ENCODE measurements around the gene COPG2. TPM values are rescaled to one million over a fixed set of nuclear protein-coding genes. Genes with fewer than 3 reads are reported as not detected.

Gene COPG2, protein sequence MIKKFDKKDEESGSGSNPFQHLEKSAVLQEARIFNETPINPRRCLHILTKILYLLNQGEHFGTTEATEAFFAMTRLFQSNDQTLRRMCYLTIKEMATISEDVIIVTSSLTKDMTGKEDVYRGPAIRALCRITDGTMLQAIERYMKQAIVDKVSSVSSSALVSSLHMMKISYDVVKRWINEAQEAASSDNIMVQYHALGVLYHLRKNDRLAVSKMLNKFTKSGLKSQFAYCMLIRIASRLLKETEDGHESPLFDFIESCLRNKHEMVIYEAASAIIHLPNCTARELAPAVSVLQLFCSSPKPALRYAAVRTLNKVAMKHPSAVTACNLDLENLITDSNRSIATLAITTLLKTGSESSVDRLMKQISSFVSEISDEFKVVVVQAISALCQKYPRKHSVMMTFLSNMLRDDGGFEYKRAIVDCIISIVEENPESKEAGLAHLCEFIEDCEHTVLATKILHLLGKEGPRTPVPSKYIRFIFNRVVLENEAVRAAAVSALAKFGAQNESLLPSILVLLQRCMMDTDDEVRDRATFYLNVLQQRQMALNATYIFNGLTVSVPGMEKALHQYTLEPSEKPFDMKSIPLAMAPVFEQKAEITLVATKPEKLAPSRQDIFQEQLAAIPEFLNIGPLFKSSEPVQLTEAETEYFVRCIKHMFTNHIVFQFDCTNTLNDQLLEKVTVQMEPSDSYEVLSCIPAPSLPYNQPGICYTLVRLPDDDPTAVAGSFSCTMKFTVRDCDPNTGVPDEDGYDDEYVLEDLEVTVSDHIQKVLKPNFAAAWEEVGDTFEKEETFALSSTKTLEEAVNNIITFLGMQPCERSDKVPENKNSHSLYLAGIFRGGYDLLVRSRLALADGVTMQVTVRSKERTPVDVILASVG
- total RNA-seq (2012; rRNA removed) (41.7 and 50.0 TPM in 2 replicates), polyA plus RNA-seq (2012; rRNA removed) (15.3 and 18.1 TPM in 2 replicates), Bru-seq, nascent RNA (percentile 65 among the genes with signal in this experiment), BruChase-seq, experiment 1, labeled RNA remaining after a 6-hour chase (percentile 68 among the genes with signal in this experiment), BruChase-seq, experiment 2, labeled RNA remaining after a 2-hour chase (percentile 58 among the genes with signal in this experiment)
- 5.4 and 10.8 TPM in 2 replicates for polyA plus RNA-seq (2012; cell fraction: cytosol; rRNA removed)
- polyA plus RNA-seq (2012; cell fraction: nucleus; rRNA removed; ENCODE audit: low replicate concordance), result 1.2 and 9.4 TPM in 2 replicates
- long read RNA-seq, transcript COPG2-202 (24 exons, 3,134 nt), result major isoform, 10 of 15 reads
- long read RNA-seq, partial matches to known transcripts, result 1 of 15 reads
- long read RNA-seq, other reads (novel, unspliced or antisense), result 2 of 15 reads

DNA sequence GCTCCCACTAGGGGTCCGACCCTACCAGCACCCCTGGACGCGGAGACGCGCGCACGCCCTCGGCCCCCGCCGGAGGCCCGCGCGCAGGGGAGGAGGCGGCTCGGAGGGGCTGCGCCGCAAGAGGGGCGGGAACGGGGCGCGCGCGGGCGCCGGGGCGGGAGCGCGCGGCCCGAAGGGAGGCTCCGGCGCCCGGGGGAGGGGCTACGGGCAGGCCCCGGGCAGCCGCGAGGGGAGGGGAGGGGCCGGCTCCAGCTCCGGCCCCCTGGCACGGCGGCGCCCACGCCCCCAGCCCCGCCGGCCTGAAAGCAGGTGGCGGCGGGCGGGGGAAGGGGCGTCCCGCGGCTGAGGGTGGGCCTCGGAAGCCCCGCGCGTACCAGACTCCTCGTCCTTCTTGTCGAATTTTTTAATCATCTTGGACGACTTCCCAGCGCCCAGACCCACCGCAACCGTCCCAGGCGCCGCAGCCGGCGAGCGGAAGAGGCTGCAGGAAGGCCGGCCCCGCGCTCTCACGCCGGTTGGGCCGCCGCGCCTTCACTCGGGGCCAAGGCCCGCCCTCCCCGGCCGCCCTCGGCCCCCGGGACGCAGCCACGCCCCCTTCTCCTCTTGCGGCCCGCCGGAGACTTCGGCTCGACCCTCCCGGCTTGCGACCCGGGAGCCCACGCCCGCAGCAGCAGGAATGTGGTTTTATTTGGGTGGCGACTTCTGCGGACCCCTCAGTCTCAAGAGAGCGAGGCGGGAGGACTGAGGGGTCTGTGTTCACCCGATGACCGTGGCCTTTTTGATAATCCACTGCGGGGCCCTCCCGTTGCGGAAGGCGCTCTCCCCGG lies at the start of gene COPG2:
TSS of gene COPG2 (minus strand) at position 491 of the 827 bp plus-strand sequence. CDS start at position 411, 80 bp downstream.
- intact Hi-C loops (cut with micrococcal nuclease) (no loop called here), in situ Hi-C loops (cut with MboI; ENCODE audit: low sequenced_read_pairs) (no loop called here), dilution Hi-C loops (cut with HindIII; ENCODE audit: low sequenced_read_pairs, unreplicated experiment) (no loop called here)
- H2AK5ac ChIP-seq (ENCODE audit: low read depth, low read length), result 0 out of 2 replicates have a peak within 1 kb of the TSS, but pooled peaks have one; percentile 42
- H4K5ac ChIP-seq (ENCODE audit: low read depth, low read length), result peak within 1 kb of the TSS; percentile 73
- H3K4me1 ChIP-seq (ENCODE audit: control insufficient read depth, insufficient read depth, low read length), result peaks cover 1% of the 10 kb centered on the region; the same call in 1 of the 2 replicates
- H3K27ac ChIP-seq (ENCODE audit: insufficient read depth, low read length), result peak within 1 kb of the TSS; percentile 87
- H2BK20ac ChIP-seq (ENCODE audit: low read depth, low read length), result no peak within 1 kb of the TSS
- peaks cover 6 to 12% of the 10 kb centered on the region in 2 experiments; a peak in 2 of 4 replicates for H3K79me1 ChIP-seq (ENCODE audit: low read depth in 1 of 2, low read length in 2 of 2)
- no peaks in the 10 kb centered on the region for H4K20me1 ChIP-seq (ENCODE audit: insufficient read depth, low read length)
- peak within 1 kb of the TSS; percentile 80; the same call in 1 of the 2 replicates for H2BK120ac ChIP-seq (ENCODE audit: low read depth, low read length)
- H3K36me3 ChIP-seq (ENCODE audit: control insufficient read depth, insufficient read depth, low read length), result no peaks in the 10 kb centered on the region
- H4K8ac ChIP-seq (ENCODE audit: low read depth in 2 of 2, low read length in 2 of 2), result peak within 1 kb of the TSS; percentile 65 to 93
- H2BK5ac ChIP-seq (ENCODE audit: low read depth, low read length, poor library complexity, severe bottlenecking), result peak within 1 kb of the TSS; percentile 87
- H3K14ac ChIP-seq (replicated peaks; ENCODE audit: low read depth, low read length), result peak within 1 kb of the TSS; percentile 92
- H3K9me3 ChIP-seq (ENCODE audit: control insufficient read depth, insufficient read depth, low read length), result no peaks in the 10 kb centered on the region
- peak within 1 kb of the TSS; percentile 75 for H3K4me3 ChIP-seq (ENCODE audit: insufficient read depth, low read depth, low read length)
- peak within 1 kb of the TSS; percentile 89 for H2AK9ac ChIP-seq (replicated peaks; ENCODE audit: low read depth, low read length, poor library complexity)
- no peaks in the 10 kb centered on the region for H3K9me1 ChIP-seq (ENCODE audit: insufficient read depth, low read length)
- peak within 1 kb of the TSS; percentile 69; the same call in 1 of the 2 replicates for H4K91ac ChIP-seq (ENCODE audit: insufficient read depth, low read depth, low read length)
- no TSS peak for BruUV-seq (replicated peaks)
- peak within 1 kb of the TSS; percentile 24 for H3K18ac ChIP-seq (ENCODE audit: low read depth, low read length)
- H3K4ac ChIP-seq (ENCODE audit: low read depth, low read length), result peak within 1 kb of the TSS; percentile 85
- peak within 1 kb of the TSS; percentile 100 for H3K4me2 ChIP-seq (ENCODE audit: low read depth, low read length)
- WGBS, 2 experiments (ENCODE audit: extremely low coverage in 2 of 2, insufficient read length in 1 of 2), result 2% methylated on average over 30 of the region's 103 CpGs; no CpG with 5 or more reads in 1 of the 2 experiments
- H2BK15ac ChIP-seq (ENCODE audit: low read depth, low read length), result no peak within 1 kb of the TSS; the same call in 2 of the 3 replicates
- peak within 1 kb of the TSS; percentile 95 for H3K23ac ChIP-seq (ENCODE audit: low read depth, low read length)
- no peaks in the 10 kb centered on the region for H3K27me3 ChIP-seq (ENCODE audit: control insufficient read depth, insufficient read depth, low read length)
- POLR2A ChIA-PET (ENCODE audit: unreplicated experiment), result no interaction called here
- peak; percentile 99 for ATAC-seq (ENCODE audit: low read depth)
- H2AFZ ChIP-seq (replicated peaks; ENCODE audit: low read length, poor library complexity), result peak within 1 kb of the TSS; percentile 97
- DNase-seq, result peak; percentile 73
- H3K56ac ChIP-seq (ENCODE audit: extremely low read depth, insufficient read depth, low read length), result peak within 1 kb of the TSS; percentile 76
- CTCF ChIA-PET, result no interaction called here
- H3K9ac ChIP-seq (ENCODE audit: low read depth, low read length), result peak within 1 kb of the TSS; percentile 89
- TF ChIP-seq, protein P1, sequence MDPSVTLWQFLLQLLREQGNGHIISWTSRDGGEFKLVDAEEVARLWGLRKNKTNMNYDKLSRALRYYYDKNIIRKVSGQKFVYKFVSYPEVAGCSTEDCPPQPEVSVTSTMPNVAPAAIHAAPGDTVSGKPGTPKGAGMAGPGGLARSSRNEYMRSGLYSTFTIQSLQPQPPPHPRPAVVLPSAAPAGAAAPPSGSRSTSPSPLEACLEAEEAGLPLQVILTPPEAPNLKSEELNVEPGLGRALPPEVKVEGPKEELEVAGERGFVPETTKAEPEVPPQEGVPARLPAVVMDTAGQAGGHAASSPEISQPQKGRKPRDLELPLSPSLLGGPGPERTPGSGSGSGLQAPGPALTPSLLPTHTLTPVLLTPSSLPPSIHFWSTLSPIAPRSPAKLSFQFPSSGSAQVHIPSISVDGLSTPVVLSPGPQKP (IDR thresholded peaks at IDR 0.05; ENCODE audit: borderline replicate concordance, low read depth, low read length), result no peak
- no peak for TF ChIP-seq CEBPB (IDR thresholded peaks at IDR 0.05; ENCODE audit: low read depth, low read length)
- TF ChIP-seq, protein P2, sequence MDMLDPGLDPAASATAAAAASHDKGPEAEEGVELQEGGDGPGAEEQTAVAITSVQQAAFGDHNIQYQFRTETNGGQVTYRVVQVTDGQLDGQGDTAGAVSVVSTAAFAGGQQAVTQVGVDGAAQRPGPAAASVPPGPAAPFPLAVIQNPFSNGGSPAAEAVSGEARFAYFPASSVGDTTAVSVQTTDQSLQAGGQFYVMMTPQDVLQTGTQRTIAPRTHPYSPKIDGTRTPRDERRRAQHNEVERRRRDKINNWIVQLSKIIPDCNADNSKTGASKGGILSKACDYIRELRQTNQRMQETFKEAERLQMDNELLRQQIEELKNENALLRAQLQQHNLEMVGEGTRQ (IDR thresholded peaks at IDR 0.05; ENCODE audit: low read depth, low read length), result no peak
- TF ChIP-seq MXI1 (IDR thresholded peaks at IDR 0.05; ENCODE audit: borderline replicate concordance, low read depth, low read length), result 0 out of 2 replicates have a peak, but pooled peaks have one; percentile 30
- TF ChIP-seq, protein P3, sequence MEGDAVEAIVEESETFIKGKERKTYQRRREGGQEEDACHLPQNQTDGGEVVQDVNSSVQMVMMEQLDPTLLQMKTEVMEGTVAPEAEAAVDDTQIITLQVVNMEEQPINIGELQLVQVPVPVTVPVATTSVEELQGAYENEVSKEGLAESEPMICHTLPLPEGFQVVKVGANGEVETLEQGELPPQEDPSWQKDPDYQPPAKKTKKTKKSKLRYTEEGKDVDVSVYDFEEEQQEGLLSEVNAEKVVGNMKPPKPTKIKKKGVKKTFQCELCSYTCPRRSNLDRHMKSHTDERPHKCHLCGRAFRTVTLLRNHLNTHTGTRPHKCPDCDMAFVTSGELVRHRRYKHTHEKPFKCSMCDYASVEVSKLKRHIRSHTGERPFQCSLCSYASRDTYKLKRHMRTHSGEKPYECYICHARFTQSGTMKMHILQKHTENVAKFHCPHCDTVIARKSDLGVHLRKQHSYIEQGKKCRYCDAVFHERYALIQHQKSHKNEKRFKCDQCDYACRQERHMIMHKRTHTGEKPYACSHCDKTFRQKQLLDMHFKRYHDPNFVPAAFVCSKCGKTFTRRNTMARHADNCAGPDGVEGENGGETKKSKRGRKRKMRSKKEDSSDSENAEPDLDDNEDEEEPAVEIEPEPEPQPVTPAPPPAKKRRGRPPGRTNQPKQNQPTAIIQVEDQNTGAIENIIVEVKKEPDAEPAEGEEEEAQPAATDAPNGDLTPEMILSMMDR (conservative IDR thresholded peaks at IDR 0.05; ENCODE audit: low read depth, low read length), result no peak
- TF ChIP-seq RFX5 (IDR thresholded peaks at IDR 0.05; ENCODE audit: low read depth, low read length), result no peak
